Right lobe of liver (tissue), 6 donors: ENCODE results near the gene OR52I2. TPM values are rescaled to one million over a fixed set of nuclear protein-coding genes. Genes with fewer than 3 reads are reported as not detected.
A peak's percentile ranks its signal among the peaks of the same experiment; 100 is the strongest.

Experiments used
- ATAC-seq, 4 donors: fragments of 200-7000 bp; cut with Tn5 transposase; one replicate each; pipeline ENCODE4 v1.9.1; 2020; ENCODE audit warnings: mild to moderate bottlenecking in 4 of 4, moderate library complexity in 4 of 4
- DNase-seq, 3 donors: peaks; one replicate each; pipeline ENCODE4 v3.0.0-alpha.2; 2020
- H3K27ac ChIP-seq, 3 donors: fragments of 200-600 bp; one replicate each; pipeline ENCODE4 v1.8.0; 2022
- H3K27me3 ChIP-seq, 2 donors: fragments of 200-600 bp; one replicate each; pipeline ENCODE4 v1.8.0; 2022
- H3K36me3 ChIP-seq, 4 donors: fragments of 200-600 bp; sonication (generic) in 1 of 4; one replicate each; pipeline versions ENCODE4 v1.5.1 to v1.8.0; 2017 to 2022; ENCODE audit warnings: control low read depth in 1 of 4
- H3K4me1 ChIP-seq, 4 donors: fragments of 200-600 bp; sonication (generic) in 1 of 4; one replicate each; pipeline versions ENCODE4 v1.5.1 to v1.8.0; 2017 to 2022; ENCODE audit warnings: control low read depth in 1 of 4
- H3K4me3 ChIP-seq, 3 donors: fragments of 200-600 bp; one replicate each; pipeline ENCODE4 v1.8.0; 2022
- H3K9me3 ChIP-seq, 4 donors: fragments of 200-600 bp; sonication (generic) in 1 of 4; one replicate each; pipeline versions ENCODE4 v1.5.1 to v1.8.0; 2017 to 2022; ENCODE audit warnings: control low read depth in 1 of 4
- CTCF ChIP-seq, 4 donors: fragments of 200-600 bp in 3 of 4; fragments of 450-650 bp in 1 of 4; IDR thresholded peaks; one replicate each; pipeline versions ENCODE4 v1.5.1 to v1.8.0; 2016 to 2022; ENCODE audit warnings: antibody characterized with exemption in 4 of 4, mild to moderate bottlenecking in 2 of 4
- POLR2A ChIP-seq: fragments of 450-650 bp; IDR thresholded peaks from one replicate; pipeline ENCODE4 v1.6.1; 2017; ENCODE audit warnings: antibody characterized with exemption, mild to moderate bottlenecking
- WGBS: methylation state at CpG from one replicate; pipeline ENCODE4 v1.1.6; 2018; ENCODE audit warnings: low coverage, low lambda C conversion rate; ENCODE audit not compliant: insufficient coverage; ENCODE audit errors: missing lambda C conversion rate; 5-methylcytosine and 5-hydroxymethylcytosine counted together
- intact Hi-C, 2 donors: fragments of 100-400 bp; cut with DNase I; formaldehyde crosslinking; loops; one replicate each; pipeline versions ENCODE4 v1.11.2 to v1.14.1; 2022
- total RNA-seq, 6 experiments: library from RNA; depleted of rRNA in 2 of 6; stranded (reverse); fragments of >200 nt in 2 of 6; fragmentation: NEBNext Ultra II Directional in 3 of 6; extraction: Animal tissue kit (Norgen Biotek cat#: 25700) in 3 of 6; gene quantifications; one replicate each; pipeline versions ENCODE4 v1.1.0 to v1.2.4, GENCODE V29; 2016 to 2023
- donor health status: DM: no; HTN: yes; CAD: no.
- donor health status: DM: no; HTN: no; CAD: no.
- donor health status: DM: no; HTN: no; CAD: no.
- donor health status: DM: no; HTN: yes; CAD: no.
- donor health status: DM: no; HTN: yes; CAD: no.

The OR52I2 gene
- total RNA-seq, 6 experiments from 2014 or later, result not detected

GRCh38 chr11:4593739-4594138 lies 12.2 kb downstream of the OR52I2 start, which contains the start of gene OR52I1:
OR52I1 (plus strand) TSS chr11:4594039; CDS start chr11:4594039, 0 bp downstream.
- Histone ChIP-seq H3K27ac (no peak within 1 kb of the TSS), H3K27me3 (no peaks in the 10 kb centered on the region), H3K4me1 (no peaks in the 10 kb centered on the region), H3K9me3 (no peaks in the 10 kb centered on the region), H3K36me3 (peaks cover 0 to 3% (median 0%) of the 10 kb centered on the region in 4 donors), H3K4me3 (no peak within 1 kb of the TSS)
- TF ChIP-seq CTCF (IDR thresholded peaks at IDR 0.05) (no peak), POLR2A (no peak)
- 91% methylated on average over 1 of the region's 1 CpG for WGBS
- no peak for DNase-seq
- ATAC-seq, result no peak
- intact Hi-C loops, result no loop called here

GRCh38 chr11:4605057-4605456 lies 23.5 kb downstream of the OR52I2 start:
- H3K9me3 ChIP-seq, result no peaks in the 10 kb centered on the region
- intact Hi-C loops, result no loop called here
- H3K36me3 ChIP-seq, result peaks cover 0 to 29% (median 11%) of the 10 kb centered on the region in 4 donors
- TF ChIP-seq CTCF (IDR thresholded peaks at IDR 0.05), result no peak
- no peak overlapping the region for H3K4me3 ChIP-seq
- H3K27ac ChIP-seq, result no peak overlapping the region
- DNase-seq (no peak), ATAC-seq (no peak)
- peaks cover 0 to 19% (median 0%) of the 10 kb centered on the region in 4 donors for H3K4me1 ChIP-seq
- no peaks in the 10 kb centered on the region for H3K27me3 ChIP-seq
- 96% methylated on average over 3 of the region's 4 CpGs for WGBS

GRCh38 chr11:4606231-4607015 lies 24.9 kb downstream of the OR52I2 start:
- no peak overlapping the region for H3K4me3 ChIP-seq
- H3K4me1 ChIP-seq, result peaks cover 0 to 19% (median 0%) of the 10 kb centered on the region in 4 donors
- intact Hi-C loops, result no loop called here
- H3K9me3 ChIP-seq, result no peaks in the 10 kb centered on the region
- no peak for DNase-seq
- no peak for ATAC-seq
- TF ChIP-seq POLR2A (no peak), CTCF (IDR thresholded peaks at IDR 0.05) (no peak)
- H3K27me3 ChIP-seq, result no peaks in the 10 kb centered on the region
- H3K27ac ChIP-seq, result no peak overlapping the region
- H3K36me3 ChIP-seq, result peaks cover 0 to 15% (median 4%) of the 10 kb centered on the region in 4 donors
- 75% methylated on average over 1 of the region's 1 CpG for WGBS

- Histone ChIP-seq H3K9me3 (no peaks in the 10 kb centered on the region), H3K36me3 (peaks cover 0 to 8% (median under 1%) of the 10 kb centered on the region in 4 donors), H3K27ac (peak overlapping the region in 2 of 3 donors; percentile 77 to 80), H3K27me3 (no peaks in the 10 kb centered on the region), H3K4me1 (peaks cover 0 to 19% (median 0%) of the 10 kb centered on the region in 4 donors), H3K4me3 (peak overlapping the region; percentile 66 to 82 (median 76))
- DNase-seq (no peak), ATAC-seq (no peak)
- intact Hi-C loops, result no loop called here
- TF ChIP-seq CTCF (IDR thresholded peaks at IDR 0.05), result no peak
- no peak for TF ChIP-seq POLR2A
- 63% methylated on average over 6 of the region's 6 CpGs for WGBS
Observed at GRCh38 chr11:4607096-4607495, 25.6 kb downstream of the OR52I2 start.
